Rectal smooth muscle tissue (tissue), 1 donor: Measurements from ENCODE around the gene THSD4.

Experiments used
- H3K27ac ChIP-seq: one replicate; pipeline ENCODE4 v1.7.0; 2013; ENCODE audit warnings: low read depth, low read length, inconsistent platforms
- H3K27me3 ChIP-seq: one replicate; pipeline ENCODE4 v1.7.0; 2013; ENCODE audit warnings: low read length; ENCODE audit not compliant: control insufficient read depth, insufficient read depth
- H3K36me3 ChIP-seq: one replicate; pipeline ENCODE4 v1.7.0; 2013; ENCODE audit warnings: low read length; ENCODE audit not compliant: control insufficient read depth, insufficient read depth
- H3K4me1 ChIP-seq: one replicate; pipeline ENCODE4 v1.7.0; 2013; ENCODE audit warnings: low read length; ENCODE audit not compliant: control insufficient read depth, insufficient read depth
- H3K4me3 ChIP-seq: one replicate; pipeline ENCODE4 v1.7.0; 2013; ENCODE audit warnings: low read length
- H3K9ac ChIP-seq: one replicate; pipeline ENCODE4 v1.7.0; 2013; ENCODE audit warnings: low read length

Gene THSD4

DNA sequence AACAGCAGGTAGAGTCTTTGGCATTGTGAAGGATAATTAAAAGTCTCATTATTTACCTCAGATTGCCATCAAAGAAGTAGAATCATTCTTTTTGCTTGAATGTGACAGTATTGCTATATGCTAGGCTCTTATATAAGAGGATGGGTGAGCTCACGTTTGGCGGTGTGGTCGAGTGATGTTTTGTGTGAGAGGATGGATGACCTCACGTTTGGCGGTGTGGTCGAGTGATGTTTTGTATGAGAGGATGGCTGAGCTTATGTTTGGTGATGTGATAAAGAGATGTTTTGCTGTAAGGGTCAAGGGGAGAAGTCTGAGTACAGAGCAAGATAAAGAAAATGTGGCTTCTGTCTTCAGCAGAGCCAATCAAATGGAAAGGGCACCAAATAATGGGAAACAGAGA lies 395.5 kb downstream of the THSD4 start:
- Histone ChIP-seq H3K27ac (no peak overlapping the region), H3K4me1 (no peaks in the 10 kb centered on the region), H3K27me3 (no peaks in the 10 kb centered on the region)

GRCh38 chr15:71511796-71512681 lies 396.8 kb downstream of the THSD4 start:
- no peak overlapping the region for H3K4me3 ChIP-seq

More for the DNA sequence above, 395.5 kb downstream of the THSD4 start:
- Histone ChIP-seq H3K4me3 (no peak overlapping the region), H3K9ac (no peak overlapping the region), H3K36me3 (no peaks in the 10 kb centered on the region)

GRCh38 chr15:71512682-71513006 lies 397.4 kb downstream of the THSD4 start:
- Histone ChIP-seq H3K9ac (no peak overlapping the region), H3K27ac (no peak overlapping the region), H3K27me3 (no peaks in the 10 kb centered on the region), H3K4me3 (no peak overlapping the region), H3K4me1 (no peaks in the 10 kb centered on the region), H3K36me3 (no peaks in the 10 kb centered on the region)

More at GRCh38 chr15:71511796-71512681, 396.8 kb downstream of the THSD4 start:
- Histone ChIP-seq H3K36me3 (no peaks in the 10 kb centered on the region), H3K27me3 (no peaks in the 10 kb centered on the region), H3K9ac (no peak overlapping the region), H3K4me1 (no peaks in the 10 kb centered on the region), H3K27ac (no peak overlapping the region)

- Histone ChIP-seq H3K27me3 (no peaks in the 10 kb centered on the region), H3K4me3 (no peak overlapping the region), H3K36me3 (no peaks in the 10 kb centered on the region), H3K27ac (no peak overlapping the region), H3K9ac (no peak overlapping the region), H3K4me1 (no peaks in the 10 kb centered on the region)
Observed at GRCh38 chr15:71515375-71516186, 400.3 kb downstream of the THSD4 start.

- no peak overlapping the region for H3K9ac ChIP-seq
- H3K36me3 ChIP-seq = no peaks in the 10 kb centered on the region
- no peaks in the 10 kb centered on the region for H3K27me3 ChIP-seq
- H3K4me3 ChIP-seq = no peak overlapping the region
- no peak overlapping the region for H3K27ac ChIP-seq
- H3K4me1 ChIP-seq = no peaks in the 10 kb centered on the region
Observed at GRCh38 chr15:71517751-71518150, 402.5 kb downstream of the THSD4 start.

DNA sequence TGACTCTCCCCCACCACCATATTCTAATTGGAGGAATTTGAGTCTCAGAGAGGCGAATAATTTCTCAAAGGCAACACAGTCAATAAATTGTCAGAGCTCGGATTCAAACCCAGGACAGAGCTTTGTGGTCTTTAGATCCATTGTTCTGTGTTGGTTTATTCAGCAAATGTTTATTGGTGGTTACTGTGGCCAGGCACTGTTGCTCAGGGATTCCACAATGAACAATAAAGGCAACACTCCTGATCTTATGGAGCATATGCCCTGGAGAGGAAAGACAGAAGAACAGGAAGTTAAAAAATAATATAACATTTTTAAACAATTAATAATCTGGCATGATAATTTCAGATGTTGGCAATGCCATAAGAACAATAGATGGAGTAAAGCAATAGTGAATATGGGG lies 403.4 kb downstream of the THSD4 start:
- Histone ChIP-seq H3K27ac (no peak overlapping the region), H3K36me3 (no peaks in the 10 kb centered on the region), H3K4me3 (no peak overlapping the region)

GRCh38 chr15:71526060-71526820 lies 411.0 kb downstream of the THSD4 start:
- Histone ChIP-seq H3K9ac (no peak overlapping the region), H3K27me3 (no peaks in the 10 kb centered on the region), H3K27ac (no peak overlapping the region), H3K36me3 (no peaks in the 10 kb centered on the region), H3K4me1 (peaks cover 7% of the 10 kb centered on the region), H3K4me3 (no peak overlapping the region)

More for the DNA sequence above, 403.4 kb downstream of the THSD4 start:
- Histone ChIP-seq H3K4me1 (no peaks in the 10 kb centered on the region), H3K27me3 (no peaks in the 10 kb centered on the region), H3K9ac (no peak overlapping the region)

DNA sequence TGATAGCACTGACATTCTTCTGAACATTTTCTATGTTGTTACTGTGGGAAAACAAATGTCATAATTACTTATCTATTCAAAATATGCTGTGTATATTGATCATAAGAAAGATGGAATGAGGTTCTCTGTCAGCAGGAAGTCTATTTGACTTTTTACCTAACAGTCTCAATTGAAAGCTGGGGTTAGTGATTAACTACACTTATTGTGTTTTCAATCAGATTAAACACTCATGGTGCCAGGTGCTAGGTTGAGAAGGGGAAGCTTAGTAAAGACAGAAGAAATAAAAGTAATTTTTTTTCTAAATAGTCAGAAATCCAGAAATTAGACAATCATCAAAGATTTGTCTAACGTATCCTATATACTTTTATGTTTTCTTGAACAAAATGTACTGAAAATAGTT lies 414.1 kb downstream of the THSD4 start:
- no peaks in the 10 kb centered on the region for H3K36me3 ChIP-seq
- no peak overlapping the region for H3K9ac ChIP-seq
- H3K27ac ChIP-seq = no peak overlapping the region
- H3K4me3 ChIP-seq = no peak overlapping the region
- H3K4me1 ChIP-seq = peaks cover 7% of the 10 kb centered on the region
- H3K27me3 ChIP-seq = no peaks in the 10 kb centered on the region

- Histone ChIP-seq H3K36me3 (no peaks in the 10 kb centered on the region), H3K9ac (no peak overlapping the region), H3K27ac (no peak overlapping the region), H3K4me1 (peaks cover 7% of the 10 kb centered on the region), H3K4me3 (no peak overlapping the region), H3K27me3 (no peaks in the 10 kb centered on the region)
Observed at GRCh38 chr15:71530116-71530515, 414.8 kb downstream of the THSD4 start.

DNA sequence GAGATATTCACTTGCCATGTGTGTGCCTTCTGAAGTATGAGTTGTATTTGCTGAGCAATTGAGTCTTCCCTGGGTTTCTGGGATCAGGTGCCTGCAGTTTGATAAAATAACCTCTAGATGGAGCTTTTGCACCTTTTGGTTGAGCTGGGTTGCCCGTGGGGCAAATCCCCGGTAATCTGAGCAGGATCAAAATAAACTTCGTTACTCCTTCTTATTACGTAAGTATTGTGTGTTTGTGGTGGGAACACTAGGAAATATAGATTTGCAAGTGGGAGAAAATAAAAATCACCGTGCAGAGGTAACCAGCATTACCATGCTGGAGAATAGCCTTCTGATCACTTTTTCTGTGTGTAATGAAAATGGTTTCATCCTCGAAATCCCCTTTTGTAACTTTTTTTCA lies 417.7 kb downstream of the THSD4 start:
- Histone ChIP-seq H3K9ac (no peak overlapping the region), H3K4me1 (no peaks in the 10 kb centered on the region), H3K36me3 (no peaks in the 10 kb centered on the region), H3K27ac (no peak overlapping the region), H3K27me3 (no peaks in the 10 kb centered on the region), H3K4me3 (no peak overlapping the region)

DNA sequence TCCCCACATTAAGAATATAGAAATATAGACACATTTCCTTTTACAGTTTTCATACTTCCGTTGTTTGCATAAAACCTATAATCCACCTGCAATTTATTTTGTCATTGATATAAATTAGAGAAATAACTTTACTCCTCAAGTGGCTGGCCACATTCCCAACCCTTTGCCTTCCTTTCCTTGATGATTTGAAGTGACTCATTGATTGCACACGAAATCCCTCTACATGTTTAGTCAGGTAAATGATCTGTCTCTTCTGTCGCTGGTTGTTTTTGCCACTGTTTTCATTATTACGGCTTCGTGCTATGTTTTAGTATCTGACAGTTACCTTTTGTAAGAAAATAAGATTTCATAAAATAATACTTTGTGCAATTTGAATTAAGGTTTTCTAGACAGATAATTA lies 422.9 kb downstream of the THSD4 start:
- Histone ChIP-seq H3K4me1 (no peaks in the 10 kb centered on the region), H3K27me3 (no peaks in the 10 kb centered on the region), H3K36me3 (no peaks in the 10 kb centered on the region), H3K9ac (no peak overlapping the region), H3K4me3 (no peak overlapping the region), H3K27ac (no peak overlapping the region)

DNA sequence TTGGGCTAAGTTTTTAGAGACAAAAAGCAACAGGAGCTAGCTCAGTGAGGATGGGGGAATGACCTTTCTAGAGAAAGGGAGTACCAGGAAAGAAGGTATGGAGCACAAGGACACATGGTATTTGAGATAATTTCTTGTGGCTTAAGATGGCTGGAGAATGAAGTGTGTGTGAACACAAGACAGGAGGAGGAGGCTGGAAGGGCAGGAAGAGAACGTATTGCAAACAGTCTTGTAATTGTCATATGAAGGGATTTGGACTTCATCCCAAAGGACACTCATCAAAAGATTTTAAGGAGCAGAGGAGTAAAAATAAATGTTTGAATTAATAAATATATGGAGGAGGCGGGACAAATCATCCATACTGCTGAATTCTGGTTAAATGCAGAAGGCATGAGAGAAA lies 426.5 kb downstream of the THSD4 start:
- no peaks in the 10 kb centered on the region for H3K27me3 ChIP-seq
- no peak overlapping the region for H3K27ac ChIP-seq
- H3K4me3 ChIP-seq = no peak overlapping the region
- H3K9ac ChIP-seq = no peak overlapping the region
- no peaks in the 10 kb centered on the region for H3K4me1 ChIP-seq
- H3K36me3 ChIP-seq = no peaks in the 10 kb centered on the region
